HuH-7.5 (cell line): ENCODE measurements around the gene TJAP1.
A peak's percentile ranks its signal among the peaks of the same experiment; 100 is the strongest.
"Not testable (repeated sequence)": the region's sequence is repeated elsewhere in the genome, so short reads cannot be mapped to it uniquely, and the experiment has no call there.

Experiments
- DNase-seq: peaks from one replicate; pipeline ENCODE4 v3.0.0; 2011; ENCODE audit warnings: low spot score

TJAP1 gene

DNA sequence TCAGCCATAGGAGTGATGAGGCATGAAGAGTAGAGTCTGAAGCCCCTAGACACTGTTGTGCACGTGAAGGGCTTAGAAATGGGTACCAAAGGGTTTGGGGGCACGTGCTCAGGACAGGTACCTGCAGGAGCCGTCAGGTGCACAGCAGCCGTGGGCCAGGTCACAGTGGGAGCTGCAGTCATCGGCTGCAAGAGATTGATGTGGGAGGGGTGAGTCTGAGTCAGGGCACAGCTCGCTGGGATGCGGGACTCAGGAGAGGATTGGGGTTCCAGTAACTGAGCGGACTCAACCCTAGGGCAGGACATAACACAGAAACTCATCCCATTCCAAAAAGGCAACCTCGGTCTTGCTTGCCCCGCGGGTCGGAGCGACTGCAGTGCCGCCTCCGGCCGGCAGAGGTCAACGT is 23.1 kb upstream of the TJAP1 start:
- no peak for DNase-seq

DNA sequence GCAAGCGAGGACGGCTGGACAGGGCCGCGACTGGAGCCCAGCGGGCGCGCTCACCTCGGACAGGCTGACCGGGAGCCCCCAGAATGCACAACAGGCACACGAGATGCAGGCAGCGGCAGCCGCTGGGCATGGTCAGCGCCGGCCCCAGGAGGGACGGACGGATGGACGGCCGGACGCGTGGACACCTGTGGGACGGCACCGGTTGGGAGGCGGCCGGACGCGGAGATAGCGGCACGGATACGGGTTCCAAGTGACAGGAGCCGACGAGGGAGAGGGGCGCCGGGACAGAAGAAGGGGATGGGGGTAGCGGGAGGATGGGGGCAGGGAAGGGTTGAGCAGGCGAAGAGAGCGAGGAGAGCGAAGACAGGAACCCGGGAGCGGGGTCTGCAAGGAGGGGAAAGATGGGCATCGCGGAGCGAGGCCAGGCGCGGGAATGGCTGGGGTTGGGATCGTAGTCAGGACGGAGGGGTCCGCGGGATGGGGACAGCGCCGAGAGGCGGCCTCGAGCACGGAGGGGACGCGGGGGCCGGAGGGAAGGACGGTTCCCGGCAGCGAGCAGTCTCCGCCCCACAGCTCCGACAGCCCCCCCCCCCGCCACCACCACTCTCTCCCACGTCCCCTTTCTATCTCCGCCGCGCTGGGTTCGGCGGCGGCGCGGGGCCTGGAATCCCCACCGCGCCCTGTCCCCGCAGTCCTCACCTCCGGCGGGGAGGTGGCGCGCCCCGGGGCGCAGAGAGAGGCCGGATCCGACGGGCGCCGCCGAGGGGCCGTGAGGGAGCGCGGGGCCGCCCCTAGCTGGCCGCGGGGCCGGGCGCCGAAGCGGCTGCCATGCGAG is 22.5 kb upstream of the TJAP1 start:
- DNase-seq, result peak; percentile 85

DNA sequence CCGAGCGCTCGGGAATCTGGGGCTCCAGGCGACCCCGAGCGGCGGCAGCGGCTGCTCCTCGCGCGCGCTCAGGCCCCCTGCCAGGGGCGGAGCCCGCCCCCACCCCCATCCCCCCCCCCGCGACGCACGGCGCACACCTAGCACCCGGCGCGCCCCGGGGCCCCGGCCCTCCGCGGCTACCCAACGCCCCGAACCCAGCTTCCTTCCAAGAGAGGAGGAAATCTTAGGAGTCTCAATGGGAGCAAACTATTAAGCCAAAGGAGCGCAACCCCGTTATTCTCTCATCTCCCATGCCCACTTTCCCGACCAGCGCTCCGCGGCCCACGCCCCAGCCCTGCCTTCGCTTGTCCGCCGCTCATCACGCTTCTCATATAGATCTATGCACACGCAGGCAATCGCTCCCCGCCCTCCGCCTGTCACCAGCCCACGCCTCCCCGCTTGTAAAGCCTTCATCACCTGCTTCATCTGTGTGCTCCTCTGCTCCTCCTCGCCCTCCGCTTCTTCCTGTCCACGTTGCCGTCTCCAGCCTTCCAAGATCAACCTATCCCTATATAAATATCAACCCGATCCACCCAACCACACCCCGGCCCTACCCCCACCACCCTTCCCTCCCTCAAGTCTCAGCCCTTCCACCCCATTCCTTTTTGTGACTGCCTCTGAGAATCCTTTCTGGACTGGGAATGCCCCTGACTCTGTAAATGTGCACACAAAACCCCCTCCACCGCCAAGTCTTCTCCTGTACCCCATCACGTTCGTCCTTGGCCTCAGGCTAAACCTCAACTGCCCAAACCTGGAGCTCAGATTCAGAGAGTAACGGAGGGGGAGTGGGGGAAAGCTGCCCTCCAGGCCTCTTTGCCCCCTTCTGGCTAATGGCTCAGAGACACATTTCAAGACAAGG is 21.6 kb upstream of the TJAP1 start, which contains the start of gene DLK2:
Gene DLK2, minus strand, starts transcription at position 18 of the 898 bp plus-strand sequence. CDS start 723 bp downstream, outside the sequence.
- DNase-seq, result peak; percentile 58

DNA sequence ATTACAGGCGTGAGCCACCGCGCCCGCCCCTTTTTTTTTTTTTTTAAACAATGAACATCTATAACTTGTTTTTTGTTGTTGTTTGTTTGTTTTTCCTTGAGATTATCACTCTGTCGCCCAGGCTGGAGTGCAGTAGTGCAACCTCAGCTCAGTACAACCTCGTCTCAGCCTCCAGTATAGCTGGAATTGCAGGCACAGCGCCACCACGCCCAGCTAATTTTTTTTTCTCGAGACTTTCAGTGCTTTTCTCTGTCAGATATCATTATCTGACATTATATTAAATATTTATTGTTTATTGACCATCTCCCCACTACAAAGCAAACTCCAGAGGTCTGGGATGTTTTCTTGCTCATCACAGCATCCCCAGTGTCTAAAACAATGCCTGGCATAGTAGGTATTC is 19.7 kb upstream of the TJAP1 start:
- DNase-seq, result no peak

DNA sequence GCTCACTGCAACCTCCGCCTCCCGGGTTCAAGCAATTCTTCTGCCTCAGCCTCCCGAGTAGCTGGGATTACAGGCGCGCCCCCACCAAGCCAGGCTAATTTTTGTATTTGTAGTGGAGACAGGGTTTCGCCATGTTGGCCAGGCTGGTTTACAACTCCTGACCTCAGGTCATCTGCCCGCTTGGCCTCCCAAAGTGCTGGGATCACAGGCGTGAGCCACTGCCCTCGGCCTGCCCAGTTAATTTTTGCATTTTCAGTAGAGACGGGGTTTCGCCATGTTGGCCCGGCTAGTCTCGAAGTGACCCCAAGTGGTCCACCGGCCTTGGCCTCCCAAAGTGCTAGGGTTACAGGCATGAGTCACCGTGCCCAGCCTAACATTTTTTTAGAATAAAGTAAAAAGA is 19.2 kb upstream of the TJAP1 start:
- DNase-seq, result not testable (repeated sequence)

DNA sequence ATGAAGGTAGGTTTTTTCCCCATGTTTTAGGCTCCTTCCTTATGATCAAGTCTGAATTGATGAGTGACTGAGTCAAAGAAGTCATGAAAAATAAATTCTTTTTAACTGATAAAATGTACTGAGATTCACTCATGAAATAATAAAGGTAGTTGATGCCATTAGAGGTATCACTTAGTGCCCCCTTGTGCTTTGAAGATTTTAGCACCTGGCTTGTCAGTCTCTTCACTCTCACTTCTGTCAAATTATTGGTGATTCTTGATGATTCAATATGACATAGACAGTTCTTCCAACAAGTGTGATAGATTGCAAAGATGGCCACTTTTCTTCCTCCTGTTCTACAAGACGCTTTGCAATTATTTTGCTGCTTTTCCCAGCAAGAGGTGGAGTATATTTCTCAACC is 17.8 kb upstream of the TJAP1 start:
- DNase-seq, result no peak

DNA sequence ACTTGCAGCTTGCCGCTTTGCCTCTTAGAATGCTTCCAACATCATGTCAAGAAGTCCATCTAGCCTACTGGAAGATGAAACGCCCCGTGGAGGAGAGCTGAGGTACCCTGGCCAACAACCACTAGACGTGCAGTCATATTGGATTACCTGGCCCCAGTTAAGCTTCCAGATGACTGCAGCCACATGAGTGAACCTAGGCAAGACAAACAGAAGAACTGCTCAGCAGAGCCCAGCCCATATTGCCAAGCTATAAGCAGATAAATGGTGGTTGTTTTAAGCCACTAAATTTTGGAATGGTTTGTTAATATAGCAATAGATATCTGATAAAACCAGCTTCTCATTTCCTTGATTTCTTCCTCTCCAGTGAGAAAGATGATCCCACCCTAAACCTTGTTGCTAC is 17.3 kb upstream of the TJAP1 start:
- no peak for DNase-seq

DNA sequence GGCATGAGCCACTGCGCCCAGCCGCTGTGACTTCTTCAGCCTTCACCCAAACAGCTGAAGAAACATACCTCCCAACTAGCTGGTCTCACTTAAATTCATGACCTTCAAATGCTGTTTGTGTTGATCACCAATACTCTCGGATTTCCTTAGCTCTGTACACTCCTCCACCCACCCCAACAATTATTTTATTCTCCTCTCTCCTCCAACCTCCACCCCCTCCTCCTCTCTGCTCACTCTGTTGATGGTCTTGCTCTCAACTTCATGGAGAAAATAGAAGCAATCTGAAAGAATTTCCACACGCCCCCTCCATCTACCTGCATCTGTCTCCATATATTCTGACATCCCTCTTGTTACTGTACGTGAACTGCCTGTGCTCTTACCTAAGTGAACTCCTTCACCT is 15.4 kb upstream of the TJAP1 start:
- DNase-seq, result no peak

DNA sequence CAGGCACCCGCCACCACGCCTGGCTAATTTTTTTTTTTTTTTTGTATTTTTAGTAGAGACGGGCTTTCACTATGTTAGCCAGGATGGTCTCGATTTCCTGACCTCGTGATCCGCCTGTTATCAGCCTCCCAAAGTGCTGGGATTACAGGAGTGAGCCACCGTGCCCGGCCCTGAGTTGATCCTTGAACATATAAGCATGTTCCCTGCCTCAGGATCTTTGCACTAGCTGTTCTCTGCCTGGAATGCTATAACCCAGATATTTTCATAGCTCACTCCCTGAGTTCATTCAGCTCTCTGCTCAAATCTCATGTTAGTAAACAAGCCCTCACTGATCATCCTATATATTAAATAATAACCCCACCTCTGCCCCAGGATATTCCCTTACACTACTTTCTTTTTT is 13.0 kb upstream of the TJAP1 start:
- no peak for DNase-seq

DNA sequence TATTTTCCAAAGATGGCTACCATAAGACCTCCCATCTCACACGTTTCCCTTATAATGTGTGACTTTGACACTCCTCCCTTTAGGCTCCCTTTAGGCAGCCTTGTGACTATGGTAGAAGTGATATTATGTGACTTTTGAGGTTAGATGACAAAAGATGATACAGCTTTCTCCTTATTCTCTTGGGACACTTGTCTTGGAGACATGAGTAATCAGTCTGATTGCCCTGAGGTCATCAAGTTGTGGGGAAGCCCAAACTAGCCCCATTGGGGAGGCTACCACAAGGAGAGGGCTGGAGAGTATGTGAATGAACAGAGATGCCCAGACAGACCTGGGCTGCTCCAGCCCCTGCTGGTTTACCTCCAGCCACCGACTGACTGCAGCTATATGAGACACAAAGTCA is 11.4 kb upstream of the TJAP1 start:
- DNase-seq, result no peak

DNA sequence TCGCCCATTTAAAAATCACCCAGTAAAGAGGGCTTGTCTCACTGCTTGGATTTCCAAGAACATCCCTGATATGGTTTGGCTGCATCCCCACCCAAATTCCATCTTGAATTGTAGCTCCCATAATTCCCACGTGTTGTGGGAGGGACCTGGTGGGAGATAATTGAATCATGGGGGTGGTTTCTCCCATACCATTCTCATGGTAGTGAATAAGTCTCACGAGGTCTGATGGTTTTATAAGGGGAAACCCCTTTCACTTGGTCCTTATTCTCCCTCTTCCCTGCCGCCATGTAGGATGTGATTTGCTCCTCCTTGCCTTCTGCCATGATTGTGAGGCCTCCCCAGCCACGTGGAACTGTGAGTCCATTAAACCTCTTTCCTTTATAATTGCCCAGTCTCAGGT is 10.1 kb upstream of the TJAP1 start:
- DNase-seq, result not testable (repeated sequence)

DNA sequence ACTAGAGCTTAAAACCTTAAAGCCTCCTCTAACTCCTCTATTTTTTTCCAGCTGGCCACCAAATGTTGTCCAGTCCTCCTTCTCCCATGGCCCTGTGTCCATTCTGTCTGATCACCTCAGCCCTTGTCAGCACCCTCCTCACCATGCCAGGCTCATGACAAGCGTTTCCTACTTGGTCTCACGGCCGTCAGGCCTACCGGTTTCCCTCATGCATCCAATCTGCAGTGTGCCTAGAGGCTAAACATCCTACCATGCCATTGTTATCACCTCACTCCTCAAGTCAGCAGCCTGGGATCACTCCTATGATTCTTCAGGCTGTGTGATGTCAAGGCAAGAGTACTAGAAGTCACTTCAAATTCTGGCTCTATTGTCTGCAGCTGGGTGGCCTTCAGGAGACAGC is 9.6 kb upstream of the TJAP1 start:
- DNase-seq, result no peak

DNA sequence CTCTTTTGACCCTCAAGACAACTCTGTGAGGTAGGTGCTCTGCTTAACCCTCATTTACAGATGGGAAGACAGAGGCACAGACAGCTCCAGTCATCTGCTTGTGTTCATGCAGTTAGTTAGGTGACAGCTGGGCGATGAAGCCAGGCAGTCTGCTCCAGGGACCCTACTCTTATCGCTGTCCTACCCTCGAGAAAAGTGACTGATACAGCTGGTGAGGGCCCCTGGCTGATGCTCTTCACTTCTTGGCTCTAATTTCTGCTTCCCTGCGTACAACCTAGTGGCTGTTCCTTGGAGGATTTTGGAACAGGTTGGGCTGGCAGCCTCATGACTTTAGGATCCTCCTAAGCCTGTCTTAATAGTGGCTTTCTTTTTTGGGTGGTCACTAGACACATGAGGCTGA is 9.1 kb upstream of the TJAP1 start:
- no peak for DNase-seq

DNA sequence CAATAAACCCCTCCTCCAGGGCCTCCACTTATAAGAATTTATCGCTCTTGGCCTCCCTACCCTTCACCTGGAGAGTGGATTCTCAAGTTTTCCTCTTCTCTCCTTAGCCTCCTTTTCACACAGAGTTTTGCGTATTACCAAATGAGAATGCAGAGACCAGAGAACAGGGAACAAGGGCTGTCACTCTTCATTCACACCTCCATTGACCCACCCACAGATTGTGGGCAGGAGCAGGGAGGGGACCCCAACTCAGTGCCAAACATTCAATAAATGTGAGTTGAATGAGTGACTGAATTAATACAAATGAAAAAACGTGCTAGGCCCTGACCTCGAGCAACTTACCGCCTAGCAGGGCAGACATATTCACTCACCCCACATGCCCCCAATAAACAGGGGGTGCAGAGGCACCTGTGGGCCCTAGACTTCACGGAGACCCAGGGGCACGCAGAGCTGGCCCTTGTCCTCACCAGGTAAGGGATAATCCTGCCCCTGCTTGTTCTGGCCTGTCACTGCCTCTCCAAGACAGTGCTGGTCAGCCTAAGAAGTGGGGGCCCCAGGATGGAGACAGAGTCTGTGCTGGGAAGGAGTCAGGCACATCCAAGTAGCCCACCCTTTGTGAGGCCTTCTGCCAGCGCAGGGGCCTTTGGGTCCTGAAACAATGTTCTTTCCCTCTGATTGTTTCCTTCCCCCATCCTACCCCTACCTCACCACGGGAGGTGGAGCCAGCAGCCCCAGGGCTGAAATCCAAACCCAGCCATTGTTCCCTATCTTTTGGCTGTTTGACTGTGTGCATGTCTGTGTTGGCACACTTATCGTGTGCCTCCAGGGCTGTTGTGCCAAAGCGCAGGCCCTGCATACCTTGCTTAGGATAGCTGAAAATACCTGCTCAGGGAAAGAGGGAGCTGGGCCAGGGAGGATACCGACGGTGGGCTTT is 8.4 kb upstream of the TJAP1 start:
- DNase-seq, result no peak

DNA sequence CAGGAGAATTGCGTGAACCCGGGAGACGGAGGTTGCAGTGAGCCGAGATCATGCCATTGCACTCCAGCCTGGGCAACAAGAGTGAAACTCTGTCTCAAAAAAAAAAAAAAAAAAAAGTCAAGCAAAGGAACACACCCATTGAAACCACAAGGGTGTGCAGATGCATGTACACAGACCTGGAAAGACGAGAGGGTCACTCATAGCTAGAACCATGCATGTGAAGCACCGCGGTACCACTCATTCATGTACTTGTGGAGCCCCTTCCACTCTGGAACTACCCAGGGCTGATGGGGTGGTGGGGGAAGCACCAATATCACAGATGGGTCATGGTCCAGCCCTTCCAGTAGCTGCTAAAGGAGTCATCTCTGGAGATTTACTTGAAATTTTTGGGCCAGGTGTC is 7.4 kb upstream of the TJAP1 start:
- DNase-seq, result no peak

DNA sequence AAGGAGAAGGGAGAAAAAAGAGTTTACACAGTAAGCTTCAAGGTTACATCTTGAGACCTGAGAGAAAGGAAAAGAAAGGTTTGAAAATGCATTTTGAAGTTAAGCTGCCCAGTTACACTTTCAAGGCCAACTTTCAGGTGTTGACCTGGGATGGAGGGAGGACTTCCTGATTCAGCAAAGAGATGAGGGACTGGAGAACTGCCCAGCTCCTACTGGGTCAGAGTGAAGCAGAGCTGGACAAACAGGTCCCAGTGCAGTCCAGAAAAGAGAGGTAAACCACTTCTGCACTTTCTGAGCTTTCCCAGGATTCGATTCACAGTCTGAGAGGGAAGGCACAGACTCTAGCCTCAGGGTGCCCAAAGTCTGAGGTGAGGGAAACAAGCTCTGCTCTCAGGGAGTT is 6.0 kb upstream of the TJAP1 start:
- DNase-seq, result no peak

DNA sequence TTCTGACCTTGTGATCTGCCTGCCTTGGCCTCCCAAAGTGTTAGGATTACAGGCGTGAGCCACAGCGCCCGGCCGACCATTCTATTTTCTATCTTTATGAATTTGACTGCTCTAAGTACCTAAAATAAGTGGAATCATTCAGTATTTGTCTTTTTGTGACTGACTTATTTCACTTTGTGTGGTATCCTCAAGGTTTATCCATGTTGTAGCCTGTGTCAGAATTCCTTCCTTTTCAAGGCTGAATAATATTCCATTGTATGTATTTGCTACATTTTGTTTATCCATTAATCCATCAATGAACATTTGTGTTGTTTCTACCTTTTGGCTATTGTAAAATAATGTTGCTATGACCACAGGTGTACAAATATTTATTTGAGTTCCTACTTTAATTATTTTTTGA is 4.9 kb upstream of the TJAP1 start:
- DNase-seq, result no peak

DNA sequence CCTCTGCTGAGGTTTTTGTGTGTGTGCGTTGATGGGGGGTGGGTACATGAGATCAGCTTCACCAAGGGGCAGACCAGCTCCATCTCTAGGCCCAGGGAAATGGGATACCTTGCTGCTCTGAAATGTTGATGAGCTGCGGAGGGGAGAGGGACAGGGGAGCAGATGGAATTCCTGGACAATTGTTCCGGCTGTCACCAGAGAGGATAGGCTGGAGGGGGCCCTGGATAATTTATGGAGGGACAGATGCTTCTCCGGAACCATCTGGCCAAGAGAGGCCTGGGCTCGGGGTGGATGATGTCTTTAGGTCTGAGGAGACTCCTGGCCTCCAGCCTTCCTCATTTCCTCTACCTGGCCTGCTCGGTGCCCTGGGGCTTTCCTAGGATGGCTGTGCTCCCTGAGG is 1.9 kb upstream of the TJAP1 start:
- no peak for DNase-seq

DNA sequence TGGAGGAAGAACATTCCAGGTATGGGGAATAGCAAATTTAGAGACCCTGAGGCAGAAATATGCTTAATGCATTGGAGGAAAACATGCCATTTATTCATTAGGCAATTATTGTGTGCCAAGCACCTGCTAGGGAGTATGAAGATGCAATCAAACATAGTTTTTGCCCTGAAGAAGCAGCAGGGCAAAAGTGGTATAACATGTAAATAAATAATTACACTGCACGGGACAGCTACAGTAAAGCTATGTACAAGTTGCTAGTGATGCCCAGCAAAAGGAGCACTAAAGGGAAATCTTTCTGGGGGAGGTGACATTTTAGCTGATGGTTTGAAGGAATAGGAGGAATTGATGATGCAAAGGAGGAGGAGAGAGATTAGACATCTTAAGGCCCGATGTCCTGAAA is 624 bp upstream of the TJAP1 start:
- DNase-seq, result no peak

DNA sequence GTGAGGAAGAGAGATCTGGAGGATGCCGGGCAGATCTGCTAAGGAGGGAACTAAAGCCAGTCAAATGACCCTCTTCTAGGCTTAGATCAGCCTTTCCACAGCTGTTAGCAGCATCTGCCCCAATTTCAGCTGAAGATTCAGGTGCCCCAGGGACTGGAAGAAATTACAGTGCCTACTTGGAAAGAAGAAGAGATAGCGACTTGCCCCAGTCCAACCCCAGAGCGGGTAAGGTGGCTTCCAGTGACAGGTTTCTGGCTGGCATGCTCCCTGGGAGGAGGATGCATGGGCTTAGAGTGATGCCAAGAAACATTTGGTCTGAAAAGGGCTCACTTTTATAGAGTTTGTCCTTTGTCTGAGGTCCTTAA is 620 bp downstream of the TJAP1 start:
- no peak for DNase-seq

DNA sequence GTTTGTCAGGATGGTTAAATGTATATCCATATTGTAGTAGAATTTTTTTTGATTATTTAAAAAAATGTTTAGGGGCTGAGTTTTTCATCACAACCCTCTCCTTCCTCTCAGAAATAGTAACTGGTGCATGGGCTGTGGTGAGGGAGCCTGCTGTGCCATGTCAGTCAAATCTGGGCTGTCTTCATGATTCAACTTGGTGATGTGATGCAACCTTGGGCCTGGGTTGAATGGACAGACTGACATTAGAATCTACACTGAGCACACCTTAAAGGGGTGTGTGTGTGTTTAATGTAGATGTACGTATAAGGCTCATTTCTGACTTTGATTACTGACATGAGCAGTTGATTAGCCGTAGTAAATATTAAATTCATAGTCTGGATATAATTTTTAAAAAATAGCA is 3.7 kb downstream of the TJAP1 start:
- no peak for DNase-seq

DNA sequence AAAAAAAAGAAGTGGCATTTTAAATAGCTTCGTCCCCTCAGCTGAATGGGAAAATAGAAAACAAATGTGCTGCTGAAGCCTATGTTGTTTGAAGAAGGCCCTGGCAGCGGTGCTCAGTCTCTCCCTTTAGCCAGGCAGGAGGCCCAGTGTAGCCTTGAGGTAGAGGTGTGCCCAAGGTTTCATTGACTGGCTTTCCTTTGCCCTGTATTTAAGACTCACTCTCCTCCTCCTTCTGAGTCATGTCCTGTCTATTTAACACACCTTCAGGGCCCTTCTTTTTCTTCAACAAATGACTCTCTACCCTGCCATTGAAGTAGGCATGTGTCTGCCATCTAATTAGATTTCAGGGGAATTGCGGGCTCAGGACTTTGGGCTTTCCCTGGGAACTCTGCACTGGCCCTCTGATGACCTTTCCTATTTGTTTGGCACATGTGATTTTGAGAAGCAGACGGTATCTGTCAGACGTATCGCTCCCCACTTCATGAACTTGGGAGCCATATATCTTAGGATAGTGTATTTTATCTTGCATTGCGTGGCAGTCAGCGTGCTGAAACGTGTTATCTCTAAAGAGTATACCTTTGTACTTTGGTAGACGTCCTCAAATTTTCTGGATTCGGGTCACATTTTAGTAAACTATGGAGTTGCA is 4.3 kb downstream of the TJAP1 start:
- DNase-seq, result no peak
